Right lobe of liver (tissue), 6 donors: ENCODE data around the gene SLC38A1. TPM values are rescaled to one million over a fixed set of nuclear protein-coding genes. Genes with fewer than 3 reads are reported as not detected.

Experiments
- ATAC-seq, 4 donors: fragments of 200-7000 bp; cut with Tn5 transposase; one replicate each; pipeline ENCODE4 v1.9.1; 2020; ENCODE audit warnings: mild to moderate bottlenecking in 4 of 4, moderate library complexity in 4 of 4
- DNase-seq, 3 donors: peaks; one replicate each; pipeline ENCODE4 v3.0.0-alpha.2; 2020
- H3K27ac ChIP-seq, 3 donors: fragments of 200-600 bp; one replicate each; pipeline ENCODE4 v1.8.0; 2022
- H3K27me3 ChIP-seq, 2 donors: fragments of 200-600 bp; one replicate each; pipeline ENCODE4 v1.8.0; 2022
- H3K36me3 ChIP-seq, 4 donors: fragments of 200-600 bp; sonication (generic) in 1 of 4; one replicate each; pipeline versions ENCODE4 v1.5.1 to v1.8.0; 2017 to 2022; ENCODE audit warnings: control low read depth in 1 of 4
- H3K4me1 ChIP-seq, 4 donors: fragments of 200-600 bp; sonication (generic) in 1 of 4; one replicate each; pipeline versions ENCODE4 v1.5.1 to v1.8.0; 2017 to 2022; ENCODE audit warnings: control low read depth in 1 of 4
- H3K4me3 ChIP-seq, 3 donors: fragments of 200-600 bp; one replicate each; pipeline ENCODE4 v1.8.0; 2022
- H3K9me3 ChIP-seq, 4 donors: fragments of 200-600 bp; sonication (generic) in 1 of 4; one replicate each; pipeline versions ENCODE4 v1.5.1 to v1.8.0; 2017 to 2022; ENCODE audit warnings: control low read depth in 1 of 4
- CTCF ChIP-seq, 4 donors: fragments of 200-600 bp in 3 of 4; fragments of 450-650 bp in 1 of 4; IDR thresholded peaks; one replicate each; pipeline versions ENCODE4 v1.5.1 to v1.8.0; 2016 to 2022; ENCODE audit warnings: antibody characterized with exemption in 4 of 4, mild to moderate bottlenecking in 2 of 4
- POLR2A ChIP-seq: fragments of 450-650 bp; IDR thresholded peaks from one replicate; pipeline ENCODE4 v1.6.1; 2017; ENCODE audit warnings: antibody characterized with exemption, mild to moderate bottlenecking
- WGBS: methylation state at CpG from one replicate; pipeline ENCODE4 v1.1.6; 2018; ENCODE audit warnings: low coverage, low lambda C conversion rate; ENCODE audit not compliant: insufficient coverage; ENCODE audit errors: missing lambda C conversion rate; 5-methylcytosine and 5-hydroxymethylcytosine counted together
- intact Hi-C, 2 donors: fragments of 100-400 bp; cut with DNase I; formaldehyde crosslinking; loops; one replicate each; pipeline versions ENCODE4 v1.11.2 to v1.14.1; 2022
- total RNA-seq, 6 experiments: library from RNA; depleted of rRNA in 2 of 6; stranded (reverse); fragments of >200 nt in 2 of 6; fragmentation: NEBNext Ultra II Directional in 3 of 6; extraction: Animal tissue kit (Norgen Biotek cat#: 25700) in 3 of 6; gene quantifications; one replicate each; pipeline versions ENCODE4 v1.1.0 to v1.2.4, GENCODE V29; 2016 to 2023
- donor health status: DM: no; HTN: yes; CAD: no.
- donor health status: DM: no; HTN: no; CAD: no.
- donor health status: DM: no; HTN: no; CAD: no.
- donor health status: DM: no; HTN: yes; CAD: no.
- donor health status: DM: no; HTN: yes; CAD: no.

SLC38A1 gene
- total RNA-seq, 6 experiments from 2014 or later, result 7.9 to 20.7 (median 12.2) TPM

- intact Hi-C loops, result no loop called here
- peak overlapping the region in 1 of 3 donors; percentile 20 for H3K27ac ChIP-seq
- no peaks in the 10 kb centered on the region for H3K27me3 ChIP-seq
- no peaks in the 10 kb centered on the region for H3K36me3 ChIP-seq
- no peaks in the 10 kb centered on the region for H3K9me3 ChIP-seq
- H3K4me3 ChIP-seq, result no peak overlapping the region
- H3K4me1 ChIP-seq, result peaks cover 0 to 37% (median 4%) of the 10 kb centered on the region in 4 donors
- WGBS, result 20% methylated on average over 3 of the region's 3 CpGs
- peak; percentile 74 to 85 (median 83) for ATAC-seq
- DNase-seq, result peak in 2 of 3 donors; percentile 54 to 82
- no peak for TF ChIP-seq POLR2A
These were observed 81.8 kb downstream of the SLC38A1 start for GRCh38 chr12:46187023-46187422.

GRCh38 chr12:46186088-46186487 is 82.8 kb downstream of the SLC38A1 start:
- H3K9me3 ChIP-seq, result no peaks in the 10 kb centered on the region
- WGBS, result 33% methylated on average over 3 of the region's 3 CpGs

GRCh38 chr12:46185686-46186085 is 83.2 kb downstream of the SLC38A1 start:
- H3K4me3 ChIP-seq, result no peak overlapping the region
- TF ChIP-seq CTCF (IDR thresholded peaks at IDR 0.05), result no peak
- no peak for TF ChIP-seq POLR2A
- no peaks in the 10 kb centered on the region for H3K27me3 ChIP-seq
- WGBS, result 88% methylated on average over 3 of the region's 3 CpGs
- DNase-seq (no peak), ATAC-seq (no peak)
- intact Hi-C loops, result no loop called here
- H3K27ac ChIP-seq, result peak overlapping the region in 1 of 3 donors; percentile 8
- peaks cover 0 to 37% (median 4%) of the 10 kb centered on the region in 4 donors for H3K4me1 ChIP-seq
- H3K9me3 ChIP-seq, result no peaks in the 10 kb centered on the region
- no peaks in the 10 kb centered on the region for H3K36me3 ChIP-seq

More at GRCh38 chr12:46186088-46186487, 82.8 kb downstream of the SLC38A1 start:
- Histone ChIP-seq H3K4me3 (no peak overlapping the region), H3K27ac (peak overlapping the region in 2 of 3 donors; percentile 8 to 25), H3K36me3 (no peaks in the 10 kb centered on the region), H3K4me1 (peaks cover 0 to 37% (median 4%) of the 10 kb centered on the region in 4 donors), H3K27me3 (no peaks in the 10 kb centered on the region)
- ATAC-seq (peak; percentile 84 to 90 (median 88)), DNase-seq (no peak)
- TF ChIP-seq CTCF (IDR thresholded peaks at IDR 0.05), result no peak
- TF ChIP-seq POLR2A, result no peak
- intact Hi-C loops, result no loop called here

GRCh38 chr12:46184798-46185595 is 83.8 kb downstream of the SLC38A1 start:
- no peaks in the 10 kb centered on the region for H3K27me3 ChIP-seq
- no peak overlapping the region for H3K4me3 ChIP-seq
- ATAC-seq (no peak), DNase-seq (no peak)
- H3K36me3 ChIP-seq, result no peaks in the 10 kb centered on the region
- peaks cover 0 to 37% (median 4%) of the 10 kb centered on the region in 4 donors for H3K4me1 ChIP-seq
- TF ChIP-seq POLR2A, result no peak
- no peak for TF ChIP-seq CTCF (IDR thresholded peaks at IDR 0.05)
- intact Hi-C loops, result no loop called here
- no peak overlapping the region for H3K27ac ChIP-seq
- 86% methylated on average over 11 of the region's 13 CpGs for WGBS
- no peaks in the 10 kb centered on the region for H3K9me3 ChIP-seq

- H3K4me3 ChIP-seq, result no peak overlapping the region
- H3K27ac ChIP-seq, result no peak overlapping the region
- H3K4me1 ChIP-seq, result peaks cover 0 to 23% (median 4%) of the 10 kb centered on the region in 4 donors
- H3K36me3 ChIP-seq, result no peaks in the 10 kb centered on the region
- intact Hi-C loops, result no loop called here
- no peaks in the 10 kb centered on the region for H3K27me3 ChIP-seq
- WGBS, result 34% methylated on average over 2 of the region's 2 CpGs
- ATAC-seq, result no peak
- no peaks in the 10 kb centered on the region for H3K9me3 ChIP-seq
- TF ChIP-seq POLR2A (no peak), CTCF (IDR thresholded peaks at IDR 0.05) (no peak)
- DNase-seq, result no peak
These were observed 85.7 kb downstream of the SLC38A1 start for GRCh38 chr12:46183112-46183511.
